Right hindlimb (tissue), 1 donor: ENCODE results near the gene EFCAB6.

ENCODE experiments used
- DNase-seq: peaks from one replicate; pipeline ENCODE4 v3.0.0-alpha.2; 2018

The EFCAB6 gene

DNA sequence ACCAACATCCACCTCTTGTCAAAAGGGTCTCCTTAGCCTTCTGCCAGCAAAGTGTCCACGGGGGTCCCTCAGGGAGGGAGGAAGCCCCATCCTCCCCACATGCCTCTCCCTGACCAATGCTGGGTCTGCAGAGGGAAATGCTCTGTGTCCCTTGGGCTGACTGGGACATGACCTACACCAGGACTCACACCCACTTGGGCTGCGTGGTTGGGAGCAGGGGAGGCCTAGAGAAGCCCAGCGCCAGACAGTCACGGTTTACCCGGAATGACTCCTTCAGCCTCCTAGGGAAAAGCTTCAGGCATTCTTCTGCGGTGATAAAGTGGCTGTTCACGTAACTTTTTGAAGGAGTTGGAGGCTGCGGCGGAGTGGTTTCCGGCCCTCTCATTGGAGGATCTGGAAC is 180.3 kb downstream of the EFCAB6 start:
- DNase-seq = no peak

DNA sequence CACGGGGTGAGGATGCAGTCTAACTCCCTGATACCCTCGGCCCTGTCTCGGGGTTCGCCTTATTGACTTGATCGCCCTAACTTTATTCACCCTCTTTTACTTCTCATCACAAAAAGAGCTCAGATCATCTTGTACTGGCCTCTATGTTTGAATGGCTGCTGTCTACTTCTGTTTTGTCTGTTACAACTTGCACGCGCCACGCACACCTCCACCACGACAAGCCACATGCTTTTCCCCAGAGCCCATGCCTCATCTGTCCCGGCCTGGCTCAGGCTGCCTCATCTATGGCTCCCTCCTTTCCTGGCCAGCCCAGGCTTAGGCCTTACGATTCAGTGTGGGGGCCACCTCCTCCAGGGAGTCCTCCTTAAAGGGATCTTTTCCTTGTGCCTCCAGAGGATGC is 180.9 kb downstream of the EFCAB6 start:
- no peak for DNase-seq

DNA sequence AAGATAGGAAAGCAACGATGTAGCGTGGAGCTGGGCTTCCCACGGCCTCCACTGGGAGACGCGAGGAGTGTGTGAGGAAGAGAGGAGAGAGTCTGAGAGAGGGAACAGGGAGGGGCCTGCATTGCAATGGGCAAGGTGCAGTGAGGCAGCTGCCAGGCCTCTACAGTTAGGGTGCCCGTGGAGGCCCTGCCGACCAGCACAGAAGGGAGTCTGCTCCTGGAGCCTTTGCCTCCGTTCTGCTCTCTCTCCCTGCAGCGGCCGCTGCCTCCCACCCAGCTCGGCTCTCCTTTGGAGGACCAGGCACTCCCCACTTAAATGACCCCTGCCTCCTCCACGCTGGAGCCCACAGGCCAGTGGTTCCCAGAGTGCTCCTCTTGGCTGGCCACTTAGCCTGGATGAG is 181.7 kb downstream of the EFCAB6 start:
- DNase-seq = no peak

DNA sequence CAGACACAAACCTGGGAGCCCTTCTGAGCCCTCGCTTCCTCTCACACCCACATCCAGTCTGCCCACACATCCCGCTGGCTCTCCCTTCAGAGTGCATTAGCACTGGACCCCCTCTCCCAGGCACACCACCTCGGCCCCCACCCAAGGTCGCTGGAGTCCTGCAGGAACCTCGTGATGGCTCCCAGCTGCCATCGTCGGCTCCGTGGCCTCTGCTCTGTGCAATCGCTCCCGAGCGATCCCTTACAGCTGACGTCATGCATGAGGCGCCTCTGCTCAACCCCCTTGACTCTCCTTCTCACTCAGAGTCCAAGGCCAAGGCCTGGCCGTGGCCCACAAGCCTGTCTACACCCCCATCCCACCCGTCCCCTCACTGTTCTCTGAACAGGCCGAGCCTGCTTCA is 183.9 kb downstream of the EFCAB6 start:
- no peak for DNase-seq

DNA sequence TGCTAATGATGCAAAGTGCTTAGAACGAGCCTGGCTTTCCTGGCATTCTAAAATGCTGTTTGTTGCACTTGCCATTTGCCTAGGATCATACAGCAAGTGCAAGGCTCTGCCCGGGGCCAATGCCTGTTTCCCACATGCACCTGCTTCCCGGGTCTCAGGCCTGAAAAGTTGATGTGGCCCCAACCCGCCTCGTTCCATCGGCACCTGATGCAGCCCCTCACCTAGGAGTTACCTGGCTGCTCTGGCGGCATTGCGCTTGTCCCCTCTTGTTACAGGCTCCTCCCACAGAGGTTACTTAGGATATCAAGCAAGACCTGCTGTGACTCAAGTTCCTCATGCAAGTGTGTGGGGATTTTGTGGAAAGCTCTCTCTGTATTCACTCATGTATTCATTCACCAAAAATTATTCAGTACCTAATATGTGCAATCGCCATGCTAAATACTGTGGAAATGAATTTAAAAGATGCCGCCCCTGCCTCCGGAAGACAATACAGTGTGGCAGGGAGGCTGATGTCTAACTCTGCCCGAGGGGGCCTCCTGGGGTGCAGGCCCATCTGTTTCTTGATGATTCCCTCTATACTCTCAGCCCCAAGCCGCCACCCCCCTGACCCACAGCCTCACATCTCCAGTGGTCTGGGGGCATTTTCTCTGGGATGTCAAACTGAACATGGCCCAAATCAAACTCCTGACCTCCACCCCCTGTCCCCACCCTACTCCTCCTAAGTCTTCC is 184.5 kb downstream of the EFCAB6 start:
- DNase-seq = no peak

DNA sequence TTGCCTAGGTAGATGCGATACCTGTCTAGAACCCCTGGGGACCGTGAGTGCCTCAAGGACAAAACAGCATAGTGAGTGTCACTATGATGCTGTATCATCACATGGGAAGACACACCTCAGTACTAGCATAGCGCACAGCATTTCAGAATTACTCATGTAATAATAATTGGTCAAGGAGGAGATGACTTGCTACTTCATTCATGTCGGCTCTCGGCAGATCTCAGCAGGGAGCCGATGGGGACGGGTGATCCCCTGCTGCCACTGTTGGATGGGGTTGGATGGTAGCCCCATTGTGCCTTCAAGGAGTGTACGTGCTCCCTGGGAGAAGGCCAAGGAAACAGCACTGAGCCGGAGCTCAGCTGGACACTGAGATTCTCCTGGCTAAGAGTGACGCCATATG is 186.9 kb downstream of the EFCAB6 start:
- DNase-seq = no peak

DNA sequence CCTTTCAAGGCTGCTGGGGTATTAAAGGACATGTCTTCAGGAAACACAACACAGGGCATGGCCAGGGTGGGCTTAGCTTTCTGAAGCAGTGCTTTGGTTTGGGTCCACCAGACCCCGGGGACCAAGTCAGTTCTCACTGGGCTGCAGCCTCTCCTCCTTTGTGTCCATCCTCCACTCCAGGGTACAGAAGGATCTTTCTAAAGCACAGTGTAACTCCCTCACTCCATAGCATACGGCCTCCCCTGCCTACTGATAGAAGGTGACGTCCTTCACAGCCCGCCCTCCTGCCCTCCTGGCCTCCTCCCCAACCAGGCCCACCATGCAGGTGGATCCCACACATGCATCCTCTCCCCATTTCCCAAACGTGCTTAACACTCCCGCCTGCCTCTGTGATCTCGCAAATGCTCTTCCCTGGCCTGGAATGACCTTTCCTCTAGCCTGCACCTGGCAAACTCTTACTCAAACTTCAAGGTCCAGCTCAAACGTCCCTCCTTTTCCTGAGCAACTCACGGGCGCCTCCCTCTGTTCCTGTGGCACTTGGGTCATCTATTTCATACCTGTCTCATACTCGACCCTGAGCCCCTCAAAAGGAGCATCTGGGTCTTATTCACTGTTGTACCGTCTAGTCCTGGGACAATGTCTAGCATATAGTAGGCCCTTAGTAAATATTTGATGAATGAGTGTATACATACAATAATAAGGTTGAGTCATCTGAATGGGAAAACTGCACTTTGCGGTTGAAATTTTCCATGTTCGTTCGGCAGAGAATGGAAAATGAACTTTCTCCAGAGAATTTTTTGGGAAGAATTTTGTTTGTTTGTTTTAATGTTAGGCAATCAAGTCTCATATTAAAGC is 187.7 kb downstream of the EFCAB6 start:
- DNase-seq = no peak

DNA sequence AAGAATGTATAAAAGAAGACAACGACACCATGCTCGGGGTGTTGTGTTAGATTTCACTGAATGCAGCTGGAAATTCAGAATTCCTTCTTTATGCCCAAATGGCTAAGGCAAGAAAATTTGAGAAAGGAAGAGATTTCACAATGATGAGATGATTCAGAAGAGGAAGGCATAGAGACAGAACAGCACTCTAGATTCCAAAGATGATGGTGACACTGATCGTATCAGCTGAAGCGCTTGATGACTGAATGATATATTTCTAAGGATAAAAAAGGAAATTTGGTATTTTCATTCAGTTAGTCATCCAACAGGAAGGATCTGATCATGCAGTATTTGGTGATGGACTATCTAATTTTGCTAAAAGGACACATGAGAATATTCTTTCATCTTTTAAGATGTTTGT is 189.2 kb downstream of the EFCAB6 start:
- DNase-seq = no peak

DNA sequence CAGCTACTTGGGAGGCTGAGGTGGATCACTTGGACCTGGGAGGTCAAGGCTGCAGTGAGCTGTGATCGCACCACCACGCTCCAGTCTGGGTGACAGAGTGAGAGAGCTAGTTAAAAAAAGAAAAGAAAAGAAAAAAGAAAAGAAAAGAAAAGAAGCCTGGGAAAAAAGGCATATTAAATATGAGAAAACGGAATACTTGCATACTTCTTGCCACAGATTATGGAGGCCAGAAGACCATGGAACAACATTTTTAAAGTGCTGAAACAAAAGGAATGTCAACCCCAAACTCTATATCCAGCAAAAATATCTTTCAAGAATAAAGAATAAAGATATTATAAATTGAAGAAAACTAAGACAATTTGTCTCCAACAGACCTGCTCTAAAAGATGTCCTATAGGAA is 191.9 kb downstream of the EFCAB6 start:
- no peak for DNase-seq

DNA sequence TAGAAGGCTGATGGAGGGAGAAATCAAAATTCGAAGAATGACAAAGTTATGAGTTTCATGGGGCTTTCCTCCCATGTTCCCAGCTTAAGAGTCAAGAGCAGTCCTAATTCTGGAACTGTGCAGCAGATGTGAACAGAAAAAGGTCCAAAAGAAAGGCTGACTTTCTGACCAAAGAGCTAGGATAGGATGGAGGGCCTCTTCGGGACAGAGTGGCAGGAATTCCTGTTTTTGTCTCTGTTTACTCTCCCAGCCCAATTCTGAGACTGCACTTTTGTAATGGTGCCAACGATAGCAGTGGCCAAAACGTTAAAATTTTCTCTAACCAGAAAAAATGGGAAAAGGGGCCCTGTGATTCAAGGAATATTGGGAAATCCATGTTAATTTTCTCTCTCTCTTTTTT is 193.6 kb downstream of the EFCAB6 start:
- no peak for DNase-seq

DNA sequence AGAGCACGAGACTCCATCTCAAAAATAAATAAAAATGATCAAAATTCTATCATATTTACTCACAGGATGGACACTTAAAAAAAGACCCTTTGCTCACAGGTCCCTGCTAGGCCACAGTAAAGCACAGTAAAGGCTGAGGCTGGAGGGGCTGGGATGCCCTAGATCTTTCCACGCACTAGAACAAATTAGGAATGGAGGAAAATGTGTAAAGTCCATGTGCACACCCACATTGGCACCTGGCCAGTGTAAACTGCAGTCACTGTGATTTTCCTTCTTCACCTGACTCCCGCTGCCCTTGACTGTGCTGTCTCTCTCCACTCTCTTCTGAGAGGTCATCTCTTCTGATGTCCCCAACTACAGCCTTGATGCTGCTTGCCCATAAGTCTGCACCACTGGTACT is 195.5 kb downstream of the EFCAB6 start:
- DNase-seq = no peak

DNA sequence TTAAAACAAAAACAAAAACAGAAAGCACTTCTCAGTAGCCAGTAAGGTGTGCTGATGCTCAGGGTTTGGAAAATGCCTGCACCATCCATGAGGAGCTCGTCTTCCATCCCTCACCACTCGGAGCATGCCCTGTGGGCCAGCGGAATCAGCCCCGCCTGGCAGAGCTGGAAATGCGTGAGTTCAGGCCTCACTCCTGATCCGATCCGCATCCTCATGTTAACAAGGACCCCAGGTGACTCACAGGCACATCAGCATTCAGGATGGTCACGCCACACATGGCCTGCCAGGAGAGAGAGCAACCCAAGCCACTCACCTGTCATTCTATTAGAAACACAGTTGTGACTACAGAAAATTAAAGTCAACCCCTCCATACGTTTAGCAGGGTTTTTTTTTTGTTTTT is 211.8 kb downstream of the EFCAB6 start:
- DNase-seq = no peak

DNA sequence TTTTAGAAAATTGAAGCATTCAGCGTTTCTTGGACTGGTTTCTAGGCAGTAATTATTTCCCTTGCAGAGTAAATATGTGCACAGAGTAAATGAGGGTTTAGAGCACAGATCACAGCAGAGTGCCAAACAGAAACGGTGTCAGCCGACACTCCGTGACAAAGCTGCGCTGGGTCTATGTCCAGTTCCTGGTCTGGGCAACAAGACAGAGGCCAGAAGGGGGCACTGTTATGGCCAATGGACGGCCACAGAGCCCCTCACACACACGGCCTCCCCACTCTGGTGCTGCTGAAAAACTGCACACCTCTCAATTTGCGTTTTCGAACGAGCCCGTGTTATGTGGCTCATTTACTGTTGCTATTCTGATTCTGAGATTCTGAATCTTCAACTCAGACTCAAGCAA is 219.6 kb downstream of the EFCAB6 start:
- DNase-seq = no peak

DNA sequence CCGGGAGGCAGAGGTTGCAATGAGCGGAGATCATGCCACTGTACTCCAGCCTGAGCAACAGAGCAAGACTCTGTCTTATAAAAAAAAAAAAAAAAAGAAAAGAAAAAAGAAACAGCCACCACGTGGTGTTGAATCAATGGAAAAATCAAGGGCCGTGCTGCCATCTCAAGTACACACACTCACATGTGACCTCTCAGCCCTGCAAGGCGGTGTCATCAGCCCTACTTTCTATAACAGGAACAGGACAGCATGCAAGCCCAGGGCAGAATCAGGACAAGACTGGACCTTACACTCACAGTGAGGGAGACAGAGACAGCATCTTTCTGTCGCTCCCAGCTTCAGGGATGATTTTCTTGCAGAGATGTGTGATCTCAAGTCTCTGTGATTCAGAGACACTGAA is 220.7 kb downstream of the EFCAB6 start:
- no peak for DNase-seq

DNA sequence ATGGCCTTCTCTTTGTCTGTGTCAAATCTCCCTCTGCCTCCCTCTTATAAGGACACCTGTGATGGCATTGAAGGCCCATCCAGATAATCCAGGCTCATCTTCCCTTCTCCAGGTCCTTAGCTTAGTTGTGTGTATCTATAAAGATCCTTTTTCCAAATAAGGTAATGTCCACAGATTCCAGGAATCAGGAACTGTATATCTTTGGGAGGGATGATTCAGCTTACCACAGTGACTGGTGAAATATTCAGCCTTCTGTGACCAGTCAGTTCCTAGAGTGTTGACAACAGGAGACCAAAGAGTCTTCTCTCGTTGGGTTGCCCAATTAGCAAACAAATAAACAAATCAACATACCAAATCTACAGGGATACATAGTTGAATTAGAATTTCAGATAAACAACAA is 224.5 kb downstream of the EFCAB6 start:
- DNase-seq = no peak

DNA sequence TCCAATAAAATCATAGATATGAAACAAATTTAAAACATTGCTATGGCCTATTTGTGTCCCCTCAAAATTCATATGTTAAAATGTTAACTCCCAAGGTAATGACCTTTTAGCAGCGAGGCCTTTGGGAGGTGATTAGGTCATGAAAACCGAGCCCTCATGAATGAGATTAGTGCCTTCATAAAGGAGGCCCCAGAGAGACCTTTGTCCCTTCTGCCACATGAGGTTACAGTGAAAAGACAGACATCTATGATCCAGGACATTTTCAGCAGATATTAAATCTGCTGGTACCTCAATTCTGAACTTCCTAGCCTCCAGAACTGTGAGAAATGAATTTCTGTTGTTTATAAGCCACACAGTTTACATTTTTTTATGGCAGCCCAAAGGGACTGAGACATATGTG is 228.6 kb downstream of the EFCAB6 start:
- no peak for DNase-seq

DNA sequence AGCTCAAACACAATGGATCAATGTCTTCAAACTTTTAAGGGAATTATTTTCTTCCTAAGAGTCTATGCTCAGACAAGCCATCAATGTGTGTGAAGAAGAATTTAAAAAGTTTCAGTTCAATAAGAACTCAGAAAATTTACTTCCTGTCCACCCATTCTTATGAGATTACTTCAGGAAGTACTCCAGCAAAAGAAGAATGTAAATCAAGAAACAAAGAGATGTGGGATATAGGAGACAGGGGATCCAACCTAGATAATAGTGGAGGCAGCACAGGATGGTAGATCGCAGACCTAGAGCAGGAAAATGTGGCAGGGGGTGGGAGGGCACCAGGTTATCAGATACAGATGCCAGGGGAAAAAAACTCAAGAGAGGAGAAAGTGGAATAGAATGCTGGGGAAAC is 229.7 kb downstream of the EFCAB6 start:
- DNase-seq = no peak

DNA sequence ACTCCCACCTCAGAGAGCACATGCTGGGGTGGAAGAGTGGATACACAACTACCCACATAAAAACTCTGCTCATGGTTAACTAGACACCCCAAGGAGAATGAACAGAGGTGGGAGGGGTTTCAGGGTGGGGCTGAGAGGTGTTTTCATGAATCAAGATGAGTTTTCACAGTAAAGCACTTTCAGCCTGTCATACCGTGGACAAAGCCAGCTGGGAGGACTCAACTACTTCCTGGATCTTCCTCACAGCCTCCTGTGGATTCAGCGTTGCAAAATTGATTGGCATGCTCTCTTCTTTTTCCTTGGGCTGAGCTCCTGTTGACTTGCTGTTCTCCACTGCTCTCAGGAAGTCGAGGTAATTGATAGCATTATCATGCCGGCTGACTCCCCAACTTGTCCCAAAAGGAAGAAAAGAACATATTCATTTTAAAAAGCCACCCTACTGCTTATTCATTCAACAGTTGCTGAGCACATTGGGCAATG is 231.8 kb downstream of the EFCAB6 start:
- no peak for DNase-seq

DNA sequence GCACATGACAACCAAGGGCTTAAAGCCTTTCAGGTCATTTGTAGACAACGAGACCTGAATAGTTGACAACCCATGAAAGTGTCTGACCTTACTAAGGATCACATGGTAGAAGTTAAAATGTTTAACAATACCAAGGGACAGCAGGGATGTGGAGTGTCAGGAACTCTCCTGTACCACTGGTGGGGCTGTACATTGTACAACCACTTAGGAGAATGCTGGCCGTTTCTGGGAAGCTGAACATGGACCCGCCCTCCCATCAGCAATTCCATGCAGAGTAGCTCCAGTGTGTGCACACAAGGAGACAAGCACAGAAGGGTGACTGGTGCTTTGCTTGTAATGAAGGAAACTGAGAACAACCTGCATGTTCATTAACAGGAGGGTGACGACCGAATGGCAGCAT is 237.4 kb downstream of the EFCAB6 start:
- DNase-seq = no peak

DNA sequence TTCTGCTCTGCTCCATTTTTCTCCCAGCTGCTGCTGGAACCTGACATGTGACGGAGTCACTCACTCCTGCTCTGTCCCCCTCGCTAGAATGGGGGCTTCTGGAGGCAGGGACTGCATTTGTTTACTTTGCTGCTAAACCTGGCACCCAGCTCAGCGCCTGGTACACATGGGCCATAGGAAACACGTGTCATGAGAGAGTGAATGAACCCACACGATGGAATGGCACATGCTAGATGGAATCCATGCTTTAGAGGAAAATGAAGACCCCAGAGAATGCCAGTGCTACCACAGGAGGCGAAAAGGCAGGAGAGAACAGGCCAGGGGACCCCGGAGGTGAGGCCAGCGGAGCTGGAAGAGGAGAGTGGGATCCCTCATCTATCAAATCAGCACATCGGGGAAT is 239.4 kb downstream of the EFCAB6 start:
- DNase-seq = no peak

DNA sequence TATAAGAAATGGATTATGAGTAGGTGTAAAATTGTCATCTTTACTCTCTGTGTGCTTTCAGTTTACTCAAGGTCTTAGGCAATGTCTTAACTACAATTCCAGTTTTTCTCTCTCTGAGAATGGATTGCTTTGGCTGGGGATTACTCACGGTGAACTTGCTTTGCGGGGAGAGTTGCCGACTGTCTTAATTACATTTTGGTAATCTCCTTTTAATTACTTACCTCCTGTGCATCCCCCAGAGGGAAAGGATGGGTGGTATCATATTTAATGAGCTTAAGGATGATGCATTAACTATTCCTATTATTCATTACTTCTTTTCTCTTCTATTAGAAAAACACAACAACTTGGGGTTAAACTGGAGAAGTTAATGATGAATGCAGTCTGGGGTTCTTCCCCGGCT is 240.9 kb downstream of the EFCAB6 start:
- no peak for DNase-seq

DNA sequence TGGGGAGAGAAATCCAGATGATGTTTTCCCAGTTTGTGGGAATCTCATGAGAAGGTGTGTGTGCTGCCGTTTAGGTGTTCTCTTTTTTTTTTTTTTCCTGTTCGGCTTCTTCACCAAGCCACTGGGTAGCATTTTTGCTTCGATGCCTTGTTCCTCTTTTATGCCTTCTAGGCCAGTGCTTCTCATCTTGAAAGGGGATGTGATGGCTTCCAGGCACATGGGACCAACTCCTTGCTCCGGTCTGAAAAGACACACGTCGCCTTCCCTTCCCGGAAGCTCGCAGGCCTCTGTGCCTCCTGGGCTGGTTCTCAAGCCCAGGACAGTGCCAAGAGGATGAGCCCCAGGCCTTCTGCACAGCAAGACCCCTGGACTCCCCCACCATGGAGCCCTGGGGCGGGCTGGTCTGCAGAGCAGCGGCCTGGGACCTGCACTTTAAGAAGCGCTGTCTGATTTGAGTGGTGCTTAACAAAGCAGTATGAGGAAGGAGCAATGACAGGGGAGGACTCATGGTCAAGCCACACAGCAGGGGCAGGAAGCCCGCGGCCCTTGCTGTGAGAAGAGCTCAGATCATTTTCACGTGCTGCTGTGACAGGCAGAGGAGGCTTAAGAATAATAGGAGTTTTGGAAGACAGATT is 241.5 kb downstream of the EFCAB6 start:
- no peak for DNase-seq

DNA sequence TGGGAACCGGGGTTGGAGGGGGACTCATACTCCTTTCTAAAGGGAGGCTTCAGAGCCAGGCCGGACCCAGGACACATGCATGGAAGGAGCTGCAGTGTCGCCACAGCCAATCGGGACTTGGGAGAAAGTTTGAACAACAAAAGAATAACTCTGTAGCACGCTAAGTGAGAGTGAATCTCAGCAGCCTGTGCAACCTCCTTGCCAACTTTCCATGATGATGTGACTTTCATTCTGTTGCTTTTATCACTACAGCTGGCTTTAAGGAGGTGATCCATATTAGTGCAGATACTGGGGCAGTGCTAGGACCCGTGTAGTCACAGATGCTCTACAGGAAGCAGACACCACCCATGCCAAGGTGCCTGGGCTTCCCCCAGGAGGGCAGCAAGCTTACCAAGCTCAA is 243.0 kb downstream of the EFCAB6 start:
- DNase-seq = no peak
